IMR-90 (cell line): ENCODE measurements around the gene UBE2QL1.

ENCODE experiments used
- BHLHE40 ChIP-seq: fragments of 150-350 bp; IDR thresholded peaks from 2 replicates; pipeline ENCODE4 v1.6.1; 2016; ENCODE audit warnings: mild to moderate bottlenecking, low read depth, low read length
- CEBPB ChIP-seq: IDR thresholded peaks from 2 replicates; pipeline ENCODE4 v1.6.1; 2012; ENCODE audit warnings: low read depth, low read length, improper control_type of control experiment
- CTCF ChIP-seq: conservative IDR thresholded peaks from 2 replicates; pipeline ENCODE4 v1.5.1; 2012; ENCODE audit warnings: mild to moderate bottlenecking, low read depth, low read length, improper control_type of control experiment
- MAFK ChIP-seq: IDR thresholded peaks from 2 replicates; pipeline ENCODE4 v1.6.1; 2012; ENCODE audit warnings: low read depth, low read length, improper control_type of control experiment
- NFE2L2 ChIP-seq: fragments of 150-350 bp; IDR thresholded peaks from 2 replicates; pipeline ENCODE4 v1.6.1; 2016; ENCODE audit warnings: low read depth, mild to moderate bottlenecking, low read length
- POLR2A ChIP-seq: IDR thresholded peaks from 2 replicates; pipeline ENCODE4 v1.6.1; 2012; ENCODE audit warnings: mild to moderate bottlenecking, low read depth, low read length
- RAD21 ChIP-seq: IDR thresholded peaks from 2 replicates; pipeline ENCODE4 v1.6.1; 2012; ENCODE audit warnings: low read length, improper control_type of control experiment
- SMC3 ChIP-seq: fragments of 150-350 bp; IDR thresholded peaks from 2 replicates; pipeline ENCODE4 v1.6.1; 2016; ENCODE audit warnings: low read depth, mild to moderate bottlenecking, antibody characterized with exemption, low read length, moderate library complexity

- TF ChIP-seq POLR2A = no peak
- no peak for TF ChIP-seq BHLHE40
- no peak for TF ChIP-seq NFE2L2
- no peak for TF ChIP-seq CTCF
- no peak for TF ChIP-seq CEBPB
- no peak for TF ChIP-seq RAD21
- no peak for TF ChIP-seq SMC3
- TF ChIP-seq MAFK = no peak
Observed at GRCh38 chr5:6510973-6511372, 62.3 kb downstream of the UBE2QL1 start.
